K562 (cell line): ENCODE measurements around the gene PTPN1. TPM values are rescaled to one million over a fixed set of nuclear protein-coding genes. Genes with fewer than 3 reads are reported as not detected.

Source experiments
- COPS2 ChIP-seq: fragments of 450-650 bp; conservative IDR thresholded peaks from 2 replicates; pipeline ENCODE4 v1.6.1; 2016; ENCODE audit warnings: mild to moderate bottlenecking, moderate library complexity
- FOXM1 ChIP-seq, 2 experiments: fragments of 450-650 bp in 1 of 2; sonication (generic) in 1 of 2; formaldehyde crosslinking in 1 of 2; IDR thresholded peaks; 2 replicates each; pipeline versions ENCODE4 v1.6.1 to v1.9.0; 2017 to 2022; ENCODE audit warnings: low read depth in 2 of 2, mild to moderate bottlenecking in 2 of 2, missing genetic modification reagents in 1 of 2, moderate library complexity in 1 of 2
- HNRNPH1 ChIP-seq: fragments of 200-400 bp; formaldehyde crosslinking; optimal IDR thresholded peaks from 2 replicates; pipeline ENCODE3; 2017; ENCODE audit warnings: low read depth, mild to moderate bottlenecking, low read length, moderate library complexity
- HSF4 ChIP-seq: fragments of 250-450 bp; sonication (Bioruptor Pico); IDR thresholded peaks from 2 replicates; pipeline ENCODE4 v2.1.2; 2022; ENCODE audit warnings: mild to moderate bottlenecking, moderate library complexity, borderline replicate concordance
- ILF3 ChIP-seq: fragments of 450-650 bp; IDR thresholded peaks from 2 replicates; pipeline ENCODE4 v1.6.1; 2018; ENCODE audit warnings: antibody characterized with exemption, mild to moderate bottlenecking, moderate library complexity, borderline replicate concordance
- MED1 ChIP-seq: sonication (generic); formaldehyde crosslinking; IDR thresholded peaks from 2 replicates; pipeline ENCODE4 v1.8.1; 2023; ENCODE audit warnings: missing genetic modification reagents, borderline replicate concordance
- PURB ChIP-seq: sonication (generic); formaldehyde crosslinking; IDR thresholded peaks from 2 replicates; pipeline ENCODE4 v1.9.0; 2021; ENCODE audit warnings: low read depth, mild to moderate bottlenecking, missing genetic modification reagents
- RAD21 ChIP-seq, 2 experiments: fragments of 250-450 bp in 1 of 2; fragments of 450-650 bp in 1 of 2; sonication (Bioruptor Pico) in 1 of 2; formaldehyde crosslinking in 1 of 2; IDR thresholded peaks in 1 of 2; conservative IDR thresholded peaks in 1 of 2; 2 replicates each; pipeline versions ENCODE4 v1.4.0 to v1.8.0; 2020 to 2022; ENCODE audit warnings: mild to moderate bottlenecking in 2 of 2, moderate library complexity in 1 of 2
- SLC30A9 ChIP-seq: fragments of 250-450 bp; sonication (Bioruptor Pico); IDR thresholded peaks from 2 replicates; pipeline ENCODE4 v1.8.0; 2022; ENCODE audit warnings: mild to moderate bottlenecking, moderate library complexity
- SP2 ChIP-seq: IDR thresholded peaks from 2 replicates; pipeline ENCODE4 v1.6.1; 2011; ENCODE audit warnings: mild to moderate bottlenecking, low read depth, low read length, moderate library complexity; ENCODE audit not compliant: poor library complexity, severe bottlenecking; ENCODE audit errors: extremely low read depth
- TBL1XR1 ChIP-seq, 2 experiments: IDR thresholded peaks; 2 replicates each; pipeline ENCODE4 v1.6.1; 2012; ENCODE audit warnings: improper control_type of control experiment in 2 of 2, low read length in 2 of 2, mild to moderate bottlenecking in 1 of 2
- ZBTB1 ChIP-seq: sonication (generic); formaldehyde crosslinking; IDR thresholded peaks from 2 replicates; pipeline ENCODE4 v1.8.1; 2023; ENCODE audit warnings: missing genetic modification reagents, low read depth, mild to moderate bottlenecking, borderline replicate concordance
- ZBTB2 ChIP-seq: fragments of 450-650 bp; IDR thresholded peaks from 2 replicates; pipeline ENCODE4 v1.6.1; 2016; ENCODE audit warnings: antibody characterized with exemption
- ZNF12 ChIP-seq: sonication (generic); formaldehyde crosslinking; IDR thresholded peaks from 2 replicates; pipeline ENCODE4 v1.4.0; 2020; ENCODE audit warnings: mild to moderate bottlenecking, missing genetic modification reagents
- ZNF274 ChIP-seq: IDR thresholded peaks from 2 replicates; pipeline ENCODE4 v1.6.1; 2011; ENCODE audit warnings: low read depth, mild to moderate bottlenecking, low read length, moderate library complexity, borderline replicate concordance
- polyA plus RNA-seq, 8 experiments: library from polyadenylated mRNA; depleted of rRNA in 4 of 8; stranded (reverse) in 5 of 8; unstranded in 3 of 8; fragments of >200 nt; fragmentation: Nextera tagmentation in 2 of 8; fragmentation: Illumina TruSeq in 1 of 8; extraction: Ambion mirVana in 2 of 8; extraction: Trizol in 1 of 8; gene quantifications; 2 replicates each; pipeline versions ENCODE4 v1.2.1 to v1.2.3, GENCODE V29; 2011 to 2014; ENCODE audit warnings: inconsistent platforms in 1 of 8, missing spikeins in 1 of 8
- total RNA-seq, 7 experiments: library from RNA; depleted of rRNA in 6 of 7; stranded (reverse); fragments of >200 nt in 6 of 7; fragmentation: Illumina TruSeq in 2 of 7; extraction: Trizol in 2 of 7; gene quantifications; 2 replicates each; pipeline versions ENCODE4 v1.2.1 to v1.2.3, GENCODE V29; 2011 to 2021; ENCODE audit warnings: low replicate concordance in 1 of 7
- TF ChIP-seq, protein P1 (sequence below), 2 experiments: fragments of 450-650 bp in 1 of 2; sonication (generic) in 1 of 2; formaldehyde crosslinking; conservative IDR thresholded peaks; 2 replicates each; pipeline versions ENCODE4 v1.4.0 to v1.8.1; 2020 to 2022; ENCODE audit warnings: mild to moderate bottlenecking in 1 of 2, missing genetic modification reagents in 1 of 2
- TF ChIP-seq, protein P2 (sequence below): fragments of 250-450 bp; sonication (Bioruptor Pico); IDR thresholded peaks from 2 replicates; pipeline ENCODE4 v1.4.0; 2020; ENCODE audit warnings: mild to moderate bottlenecking, moderate library complexity

Gene PTPN1
- total and polyA plus RNA-seq, 9 of the 15 experiments (the other 6 are each of a cell fraction or from before 2014, with no cell fraction given), result 11.0 to 85.3 (median 54.0) TPM

DNA sequence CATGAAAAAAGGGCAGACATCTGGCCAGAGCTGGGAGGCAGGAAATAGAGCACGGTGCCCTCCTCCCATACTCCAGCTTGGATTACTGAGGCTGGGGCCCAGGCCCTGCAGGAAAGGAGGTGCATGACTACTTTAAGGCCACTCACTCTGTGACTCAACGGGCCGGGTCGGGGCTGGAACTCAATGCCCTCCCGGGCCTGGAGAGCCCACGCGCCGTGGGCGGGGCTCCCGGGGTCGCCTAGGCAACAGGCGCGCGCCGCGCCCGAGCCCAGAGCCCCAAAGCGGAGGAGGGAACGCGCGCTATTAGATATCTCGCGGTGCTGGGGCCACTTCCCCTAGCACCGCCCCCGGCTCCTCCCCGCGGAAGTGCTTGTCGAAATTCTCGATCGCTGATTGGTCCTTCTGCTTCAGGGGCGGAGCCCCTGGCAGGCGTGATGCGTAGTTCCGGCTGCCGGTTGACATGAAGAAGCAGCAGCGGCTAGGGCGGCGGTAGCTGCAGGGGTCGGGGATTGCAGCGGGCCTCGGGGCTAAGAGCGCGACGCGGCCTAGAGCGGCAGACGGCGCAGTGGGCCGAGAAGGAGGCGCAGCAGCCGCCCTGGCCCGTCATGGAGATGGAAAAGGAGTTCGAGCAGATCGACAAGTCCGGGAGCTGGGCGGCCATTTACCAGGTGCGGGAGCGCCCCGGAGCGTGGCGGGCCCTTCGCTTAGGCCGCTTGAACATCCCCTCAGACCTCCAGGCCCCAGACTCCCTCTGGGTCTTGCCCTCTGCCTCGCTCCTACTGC is at the start of gene PTPN1 (continued):
- TF ChIP-seq TBL1XR1 (IDR thresholded peaks at IDR 0.05; ENCODE audit: low read length in 2 of 2), result 0 out of 4 replicates have a peak, but pooled peaks of 1 of the 2 experiments have one; percentile 12
- TF ChIP-seq FOXM1 (IDR thresholded peaks at IDR 0.05; ENCODE audit: low read depth), result no peak
- no peak for TF ChIP-seq FOXM1 (CRISPR knock-in tag; IDR thresholded peaks at IDR 0.05; ENCODE audit: low read depth)
- TF ChIP-seq SLC30A9 (CRISPR knock-in tag), result no peak
- TF ChIP-seq ILF3, result no peak
- TF ChIP-seq MED1 (CRISPR knock-in tag), result no peak
- no peak for TF ChIP-seq PURB (CRISPR knock-in tag)
- no peak for TF ChIP-seq RAD21 (CRISPR knock-in tag; conservative IDR thresholded peaks at IDR 0.05 in 1 of 2, IDR thresholded peaks at IDR 0.05 in 1 of 2)
- TF ChIP-seq SP2, result peak; percentile 44
- TF ChIP-seq COPS2, result no peak
- TF ChIP-seq ZBTB2, result 0 out of 2 replicates have a peak, but pooled peaks have one; percentile 31
- TF ChIP-seq, protein P1, sequence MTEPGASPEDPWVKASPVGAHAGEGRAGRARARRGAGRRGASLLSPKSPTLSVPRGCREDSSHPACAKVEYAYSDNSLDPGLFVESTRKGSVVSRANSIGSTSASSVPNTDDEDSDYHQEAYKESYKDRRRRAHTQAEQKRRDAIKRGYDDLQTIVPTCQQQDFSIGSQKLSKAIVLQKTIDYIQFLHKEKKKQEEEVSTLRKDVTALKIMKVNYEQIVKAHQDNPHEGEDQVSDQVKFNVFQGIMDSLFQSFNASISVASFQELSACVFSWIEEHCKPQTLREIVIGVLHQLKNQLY (CRISPR knock-in tag; conservative IDR thresholded peaks at IDR 0.05), result no peak
- no peak for TF ChIP-seq ZNF12 (CRISPR knock-in tag)
- TF ChIP-seq HSF4 (CRISPR knock-in tag), result no peak
- no peak for TF ChIP-seq ZNF274
- TF ChIP-seq ZBTB1, result peak; percentile 15; the same call in 1 of the 2 replicates
- TF ChIP-seq HNRNPH1, result no peak
- TF ChIP-seq, protein P2, sequence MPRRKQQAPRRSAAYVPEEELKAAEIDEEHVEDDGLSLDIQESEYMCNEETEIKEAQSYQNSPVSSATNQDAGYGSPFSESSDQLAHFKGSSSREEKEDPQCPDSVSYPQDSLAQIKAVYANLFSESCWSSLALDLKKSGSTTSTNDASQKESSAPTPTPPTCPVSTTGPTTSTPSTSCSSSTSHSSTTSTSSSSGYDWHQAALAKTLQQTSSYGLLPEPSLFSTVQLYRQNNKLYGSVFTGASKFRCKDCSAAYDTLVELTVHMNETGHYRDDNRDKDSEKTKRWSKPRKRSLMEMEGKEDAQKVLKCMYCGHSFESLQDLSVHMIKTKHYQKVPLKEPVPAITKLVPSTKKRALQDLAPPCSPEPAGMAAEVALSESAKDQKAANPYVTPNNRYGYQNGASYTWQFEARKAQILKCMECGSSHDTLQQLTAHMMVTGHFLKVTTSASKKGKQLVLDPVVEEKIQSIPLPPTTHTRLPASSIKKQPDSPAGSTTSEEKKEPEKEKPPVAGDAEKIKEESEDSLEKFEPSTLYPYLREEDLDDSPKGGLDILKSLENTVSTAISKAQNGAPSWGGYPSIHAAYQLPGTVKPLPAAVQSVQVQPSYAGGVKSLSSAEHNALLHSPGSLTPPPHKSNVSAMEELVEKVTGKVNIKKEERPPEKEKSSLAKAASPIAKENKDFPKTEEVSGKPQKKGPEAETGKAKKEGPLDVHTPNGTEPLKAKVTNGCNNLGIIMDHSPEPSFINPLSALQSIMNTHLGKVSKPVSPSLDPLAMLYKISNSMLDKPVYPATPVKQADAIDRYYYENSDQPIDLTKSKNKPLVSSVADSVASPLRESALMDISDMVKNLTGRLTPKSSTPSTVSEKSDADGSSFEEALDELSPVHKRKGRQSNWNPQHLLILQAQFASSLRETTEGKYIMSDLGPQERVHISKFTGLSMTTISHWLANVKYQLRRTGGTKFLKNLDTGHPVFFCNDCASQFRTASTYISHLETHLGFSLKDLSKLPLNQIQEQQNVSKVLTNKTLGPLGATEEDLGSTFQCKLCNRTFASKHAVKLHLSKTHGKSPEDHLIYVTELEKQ (CRISPR knock-in tag), result no peak
